Measurements from ENCODE around the gene UBALD2.
"Not testable (repeated sequence)": the region's sequence is repeated elsewhere in the genome, so short reads cannot be mapped to it uniquely, and the experiment has no call there.

Gene UBALD2

DNA sequence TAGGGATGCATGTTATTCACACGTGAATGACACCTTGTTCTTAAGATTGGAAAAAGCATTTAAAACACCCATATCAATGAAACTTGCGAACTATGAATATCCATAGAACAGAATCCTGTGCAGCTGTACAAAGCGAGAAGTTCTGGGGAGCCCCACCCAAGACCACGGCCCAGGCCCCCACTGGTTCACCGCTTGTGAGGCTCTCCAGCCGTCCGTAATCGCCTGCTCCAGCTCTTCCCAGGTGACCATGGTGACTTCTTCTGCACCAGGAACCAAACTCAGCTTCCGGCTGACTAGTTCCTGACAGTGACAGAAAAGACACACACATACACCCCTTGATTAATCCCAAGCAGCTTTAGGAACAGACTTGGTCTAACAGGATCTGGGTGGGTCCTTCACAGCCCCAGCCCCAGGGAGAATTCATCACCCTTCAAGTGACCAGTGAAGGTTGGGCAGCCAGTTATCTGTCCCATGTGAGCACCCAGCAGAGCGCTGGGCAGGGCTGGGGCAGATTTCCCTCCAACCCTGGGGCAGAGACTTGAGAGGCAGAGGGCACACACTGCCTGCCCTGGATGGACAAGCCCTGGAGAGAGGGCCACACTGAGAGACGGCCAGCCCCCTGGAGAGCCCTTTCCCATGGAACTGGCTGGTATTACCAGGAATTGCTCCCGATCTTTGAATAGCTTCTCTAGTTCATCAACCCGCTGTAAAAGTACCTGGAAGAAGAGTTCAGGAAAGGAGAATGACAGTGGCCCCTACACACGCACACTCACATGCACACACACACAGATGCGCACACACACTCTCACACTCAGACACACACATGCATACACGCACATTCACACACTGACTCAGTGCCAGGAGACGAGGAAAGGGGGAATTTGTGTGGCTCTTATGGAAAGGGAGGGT is 39.3 kb downstream of the UBALD2 start:
- no peak for DNase-seq
- in situ Hi-C loops (cut with HindIII; ENCODE audit: low pct_ligation_motif_present, low pct_unique_long_range_greater_than_20kb, low sequenced_read_pairs) = no loop called here

DNA sequence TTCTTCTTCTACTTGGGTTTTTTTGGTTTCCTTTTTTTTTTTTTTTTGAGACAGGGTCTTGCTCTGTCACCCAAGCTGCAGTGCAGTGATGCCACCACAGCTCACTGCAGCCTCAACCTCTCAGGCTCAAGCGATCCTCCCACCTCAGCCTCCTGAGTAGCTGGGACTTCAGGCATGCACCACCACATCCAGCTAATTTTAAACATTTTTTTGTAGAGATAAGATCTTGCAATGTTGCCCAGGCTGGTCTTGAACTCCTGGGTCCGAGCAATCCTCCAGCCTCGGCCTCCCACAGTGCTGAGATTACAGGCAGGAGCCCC is 39.9 kb downstream of the UBALD2 start:
- in situ Hi-C loops (cut with HindIII; ENCODE audit: low pct_ligation_motif_present, low pct_unique_long_range_greater_than_20kb, low sequenced_read_pairs); DNase-seq: not testable (repeated sequence)

- no peak for DNase-seq
- in situ Hi-C loops (cut with HindIII; ENCODE audit: low pct_ligation_motif_present, low pct_unique_long_range_greater_than_20kb, low sequenced_read_pairs) = no loop called here
These were observed 42.3 kb downstream of the UBALD2 start for GRCh38 chr17:76307299-76307965.

DNA sequence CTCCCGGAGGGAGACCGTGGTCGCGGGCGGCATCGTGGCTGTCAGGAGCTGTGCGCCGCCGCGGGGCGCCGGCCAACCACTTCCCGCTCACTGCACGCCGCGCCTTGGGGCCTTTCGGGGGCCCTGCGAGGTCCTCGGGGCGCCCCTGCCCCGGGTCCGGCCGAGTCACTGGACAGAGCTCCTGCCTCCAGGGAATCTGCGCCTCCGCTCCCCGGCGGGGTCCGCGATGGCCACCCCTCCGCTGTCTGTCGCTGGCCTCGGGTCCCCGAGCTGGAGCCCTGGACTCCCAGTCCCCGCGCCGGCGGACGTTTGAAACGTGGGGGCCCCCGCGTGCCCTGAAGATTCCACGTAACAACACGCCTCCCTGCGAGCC is 42.8 kb downstream of the UBALD2 start, which contains the start of gene QRICH2:
Gene QRICH2 (minus strand): TSS at position 311 of the 373 bp plus-strand sequence. CDS start 278 bp downstream, at position 33.
- no peak for DNase-seq
- in situ Hi-C loops (cut with HindIII; ENCODE audit: low pct_ligation_motif_present, low pct_unique_long_range_greater_than_20kb, low sequenced_read_pairs) = no loop called here

GRCh38 chr17:76309461-76309860 is 44.3 kb downstream of the UBALD2 start:
- in situ Hi-C loops (cut with HindIII; ENCODE audit: low pct_ligation_motif_present, low pct_unique_long_range_greater_than_20kb, low sequenced_read_pairs) = no loop called here
- no peak for DNase-seq

DNA sequence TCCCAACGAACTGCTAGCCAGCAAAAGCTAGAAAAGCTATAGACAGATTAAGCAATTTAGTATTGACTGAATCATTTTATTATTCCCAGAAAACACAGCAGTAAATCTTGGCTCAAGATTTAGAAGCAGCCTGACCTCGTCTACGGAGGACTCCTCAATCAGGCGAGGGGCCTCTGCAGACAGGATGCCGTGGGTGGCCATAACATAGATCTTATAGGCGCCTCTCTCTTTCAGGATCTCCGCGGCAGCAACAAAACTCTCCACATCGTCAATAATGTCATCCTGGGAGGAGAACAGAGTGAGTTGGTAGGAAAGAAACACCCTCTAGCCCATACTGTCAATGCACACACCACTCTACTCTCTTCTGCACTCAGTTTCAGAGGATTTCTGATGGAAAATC is 47.6 kb downstream of the UBALD2 start:
- in situ Hi-C loops (cut with HindIII; ENCODE audit: low pct_ligation_motif_present, low pct_unique_long_range_greater_than_20kb, low sequenced_read_pairs) = no loop called here
- DNase-seq = no peak

GRCh38 chr17:76314392-76315227 is 49.5 kb downstream of the UBALD2 start:
- in situ Hi-C loops (cut with HindIII; ENCODE audit: low pct_ligation_motif_present, low pct_unique_long_range_greater_than_20kb, low sequenced_read_pairs) = no loop called here
- no peak for DNase-seq

DNA sequence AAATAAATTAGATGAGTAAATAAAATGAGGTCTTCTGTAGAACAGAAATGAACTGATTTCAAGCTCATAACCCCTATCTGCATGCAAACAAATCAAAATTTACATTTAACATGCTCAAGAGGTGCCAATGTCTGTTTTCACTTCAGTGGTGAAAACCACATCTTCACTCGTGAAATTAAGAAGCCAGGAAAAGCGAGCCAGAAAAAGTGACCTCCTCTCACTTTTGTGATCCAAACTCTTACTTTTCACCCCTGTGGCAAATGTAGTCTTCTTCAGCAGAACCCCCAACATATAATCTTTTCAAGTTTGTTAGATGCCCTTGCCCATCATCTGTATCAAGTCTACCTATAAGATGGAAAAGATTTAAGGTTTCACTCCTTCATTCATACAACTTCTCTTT is 52.4 kb downstream of the UBALD2 start:
- in situ Hi-C loops (cut with HindIII; ENCODE audit: low pct_ligation_motif_present, low pct_unique_long_range_greater_than_20kb, low sequenced_read_pairs) = no loop called here
- DNase-seq = no peak

DNA sequence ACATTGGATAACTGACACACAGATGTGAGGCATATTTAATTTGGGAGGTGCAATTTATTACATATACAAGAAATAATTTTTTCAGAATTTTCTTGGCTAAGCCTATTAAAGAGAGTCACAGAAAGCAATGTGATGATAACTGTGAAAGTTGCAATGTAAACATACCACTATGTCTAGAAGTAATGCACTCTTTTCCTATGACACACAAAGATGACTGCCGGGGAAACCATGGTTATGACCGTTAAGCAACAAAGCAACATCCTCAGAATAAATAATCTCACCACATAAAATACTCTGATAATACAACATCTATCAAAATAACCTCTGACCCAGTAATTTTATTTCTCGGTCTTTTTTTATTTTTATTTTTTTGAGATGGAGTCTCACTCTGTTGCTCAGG is 53.4 kb downstream of the UBALD2 start:
- in situ Hi-C loops (cut with HindIII; ENCODE audit: low pct_ligation_motif_present, low pct_unique_long_range_greater_than_20kb, low sequenced_read_pairs) = no loop called here
- DNase-seq = no peak
